K562 (cell line): ENCODE measurements around the gene ZSCAN12. TPM values are rescaled to one million over a fixed set of nuclear protein-coding genes. Genes with fewer than 3 reads are reported as not detected.

Experiments used
- ARHGAP35 ChIP-seq: fragments of 450-650 bp; IDR thresholded peaks from 2 replicates; pipeline ENCODE4 v1.6.1; 2018; ENCODE audit not compliant: partially characterized antibody
- CCAR2 ChIP-seq: fragments of 200-400 bp; formaldehyde crosslinking; IDR thresholded peaks from 2 replicates; pipeline ENCODE4 v1.6.1; 2017; ENCODE audit warnings: mild to moderate bottlenecking, low read depth, low read length
- CUX1 ChIP-seq: fragments of 200-800 bp; sonication (Bioruptor generic); IDR thresholded peaks from 2 replicates; pipeline ENCODE4 v1.6.1; 2016; ENCODE audit warnings: missing genetic modification characterization, missing compliant biosample characterization
- KAT7 ChIP-seq: sonication (generic); formaldehyde crosslinking; IDR thresholded peaks from 2 replicates; pipeline ENCODE4 v1.8.0; 2022; ENCODE audit warnings: missing genetic modification reagents, mild to moderate bottlenecking, borderline replicate concordance
- KAT8 ChIP-seq: fragments of 450-650 bp; IDR thresholded peaks from 2 replicates; pipeline ENCODE4 v1.6.1; 2016; ENCODE audit warnings: low read depth, mild to moderate bottlenecking
- MAFF ChIP-seq: IDR thresholded peaks from 2 replicates; pipeline ENCODE4 v1.6.1; 2012; ENCODE audit warnings: low read length, improper control_type of control experiment
- SRSF1 ChIP-seq: fragments of 200-400 bp; formaldehyde crosslinking; IDR thresholded peaks from 2 replicates; pipeline ENCODE4 v1.6.1; 2017; ENCODE audit warnings: mild to moderate bottlenecking, low read depth, low read length, moderate library complexity
- TBL1XR1 ChIP-seq, 2 experiments: IDR thresholded peaks; 2 replicates each; pipeline ENCODE4 v1.6.1; 2012; ENCODE audit warnings: improper control_type of control experiment in 2 of 2, low read length in 2 of 2, mild to moderate bottlenecking in 1 of 2
- ZBTB12 ChIP-seq: fragments of 250-450 bp; sonication (Bioruptor Pico); IDR thresholded peaks from 2 replicates; pipeline ENCODE4 v1.4.0; 2020
- ZNF217 ChIP-seq: sonication (generic); formaldehyde crosslinking; IDR thresholded peaks from 2 replicates; pipeline ENCODE4 v1.8.0; 2022; ENCODE audit warnings: mild to moderate bottlenecking, missing genetic modification reagents
- ZNF76 ChIP-seq: fragments of 250-450 bp; sonication (Bioruptor Pico); IDR thresholded peaks from 2 replicates; pipeline ENCODE4 v1.4.0; 2020; ENCODE audit warnings: mild to moderate bottlenecking, moderate library complexity, borderline replicate concordance
- ZNF766 ChIP-seq: fragments of 200-800 bp; sonication (Bioruptor generic); conservative IDR thresholded peaks from 2 replicates; pipeline ENCODE4 v1.6.1; 2016; ENCODE audit warnings: missing genetic modification characterization, missing compliant biosample characterization
- polyA plus RNA-seq, 8 experiments: library from polyadenylated mRNA; depleted of rRNA in 4 of 8; stranded (reverse) in 5 of 8; unstranded in 3 of 8; fragments of >200 nt; fragmentation: Nextera tagmentation in 2 of 8; fragmentation: Illumina TruSeq in 1 of 8; extraction: Ambion mirVana in 2 of 8; extraction: Trizol in 1 of 8; gene quantifications; 2 replicates each; pipeline versions ENCODE4 v1.2.1 to v1.2.3, GENCODE V29; 2011 to 2014; ENCODE audit warnings: inconsistent platforms in 1 of 8, missing spikeins in 1 of 8
- total RNA-seq, 7 experiments: library from RNA; depleted of rRNA in 6 of 7; stranded (reverse); fragments of >200 nt in 6 of 7; fragmentation: Illumina TruSeq in 2 of 7; extraction: Trizol in 2 of 7; gene quantifications; 2 replicates each; pipeline versions ENCODE4 v1.2.1 to v1.2.3, GENCODE V29; 2011 to 2021; ENCODE audit warnings: low replicate concordance in 1 of 7
- TF ChIP-seq, protein P1 (sequence below): fragments of 450-650 bp; conservative IDR thresholded peaks from 2 replicates; pipeline ENCODE4 v1.6.1; 2016; ENCODE audit warnings: missing genetic modification characterization, low read depth, mild to moderate bottlenecking, control low read depth, missing compliant biosample characterization
- TF ChIP-seq, protein P2 (sequence below): sonication (generic); formaldehyde crosslinking; IDR thresholded peaks from 2 replicates; pipeline ENCODE4 v1.8.1; 2022; ENCODE audit warnings: missing genetic modification reagents
- TF ChIP-seq, protein P3 (sequence below): fragments of 250-450 bp; sonication (Bioruptor Pico); IDR thresholded peaks from 2 replicates; pipeline ENCODE4 v1.8.0; 2022; ENCODE audit warnings: inconsistent platforms, mild to moderate bottlenecking, moderate library complexity, borderline replicate concordance

Gene ZSCAN12
- total and polyA plus RNA-seq, 9 of the 15 experiments (the other 6 are each of a cell fraction or from before 2014, with no cell fraction given) = 2.5 to 19.6 (median 12.5) TPM

DNA sequence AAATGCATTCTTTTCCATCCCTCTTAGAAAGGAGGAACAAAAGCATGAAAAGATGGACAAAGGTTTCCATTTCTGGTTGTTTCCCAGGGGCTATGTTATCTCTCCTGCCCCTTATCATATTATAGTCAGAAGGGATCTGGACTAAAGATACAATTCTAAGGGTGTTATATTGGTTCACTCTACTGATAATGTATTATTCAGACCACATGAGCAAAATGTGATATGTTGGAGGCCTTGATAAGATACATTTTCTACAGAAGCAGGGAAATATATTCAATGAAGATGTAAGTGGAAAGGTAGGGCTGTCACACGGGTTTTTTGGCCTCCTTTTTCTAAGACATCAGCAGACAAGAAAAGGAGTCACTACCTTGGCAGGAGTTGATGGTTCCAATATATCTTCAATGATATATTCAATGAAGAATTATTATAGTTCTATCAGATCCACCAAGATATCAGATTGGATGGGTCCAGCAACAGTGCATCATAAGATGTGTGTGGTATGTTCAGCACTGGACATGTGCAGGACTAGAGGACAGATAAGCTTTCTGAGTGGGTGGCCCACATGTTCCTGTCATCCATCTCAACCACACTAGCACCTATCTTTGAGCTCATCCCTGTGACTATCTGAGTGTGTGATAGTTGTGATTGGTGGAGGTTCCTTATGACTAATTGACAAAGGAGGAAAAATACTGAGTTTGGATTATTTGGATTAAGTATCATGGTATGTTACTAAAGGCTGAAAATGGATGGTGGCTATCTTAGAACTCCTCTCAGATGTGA is 55.5 kb downstream of the ZSCAN12 start (continued):
- no peak for TF ChIP-seq ARHGAP35
- TF ChIP-seq, protein P1, sequence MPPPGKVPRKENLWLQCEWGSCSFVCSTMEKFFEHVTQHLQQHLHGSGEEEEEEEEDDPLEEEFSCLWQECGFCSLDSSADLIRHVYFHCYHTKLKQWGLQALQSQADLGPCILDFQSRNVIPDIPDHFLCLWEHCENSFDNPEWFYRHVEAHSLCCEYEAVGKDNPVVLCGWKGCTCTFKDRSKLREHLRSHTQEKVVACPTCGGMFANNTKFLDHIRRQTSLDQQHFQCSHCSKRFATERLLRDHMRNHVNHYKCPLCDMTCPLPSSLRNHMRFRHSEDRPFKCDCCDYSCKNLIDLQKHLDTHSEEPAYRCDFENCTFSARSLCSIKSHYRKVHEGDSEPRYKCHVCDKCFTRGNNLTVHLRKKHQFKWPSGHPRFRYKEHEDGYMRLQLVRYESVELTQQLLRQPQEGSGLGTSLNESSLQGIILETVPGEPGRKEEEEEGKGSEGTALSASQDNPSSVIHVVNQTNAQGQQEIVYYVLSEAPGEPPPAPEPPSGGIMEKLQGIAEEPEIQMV (tag) = no peak
- no peak for TF ChIP-seq ZNF76 (CRISPR knock-in tag)
- no peak for TF ChIP-seq CUX1 (CRISPR knock-in tag)
- TF ChIP-seq KAT8 = no peak
- no peak for TF ChIP-seq ZBTB12 (CRISPR knock-in tag)
- no peak for TF ChIP-seq CCAR2
- no peak for TF ChIP-seq MAFF
- TF ChIP-seq, protein P2, sequence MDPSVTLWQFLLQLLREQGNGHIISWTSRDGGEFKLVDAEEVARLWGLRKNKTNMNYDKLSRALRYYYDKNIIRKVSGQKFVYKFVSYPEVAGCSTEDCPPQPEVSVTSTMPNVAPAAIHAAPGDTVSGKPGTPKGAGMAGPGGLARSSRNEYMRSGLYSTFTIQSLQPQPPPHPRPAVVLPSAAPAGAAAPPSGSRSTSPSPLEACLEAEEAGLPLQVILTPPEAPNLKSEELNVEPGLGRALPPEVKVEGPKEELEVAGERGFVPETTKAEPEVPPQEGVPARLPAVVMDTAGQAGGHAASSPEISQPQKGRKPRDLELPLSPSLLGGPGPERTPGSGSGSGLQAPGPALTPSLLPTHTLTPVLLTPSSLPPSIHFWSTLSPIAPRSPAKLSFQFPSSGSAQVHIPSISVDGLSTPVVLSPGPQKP (CRISPR knock-in tag) = no peak
- no peak for TF ChIP-seq ZNF217 (CRISPR knock-in tag)
- TF ChIP-seq SRSF1 = no peak
- TF ChIP-seq, protein P3, sequence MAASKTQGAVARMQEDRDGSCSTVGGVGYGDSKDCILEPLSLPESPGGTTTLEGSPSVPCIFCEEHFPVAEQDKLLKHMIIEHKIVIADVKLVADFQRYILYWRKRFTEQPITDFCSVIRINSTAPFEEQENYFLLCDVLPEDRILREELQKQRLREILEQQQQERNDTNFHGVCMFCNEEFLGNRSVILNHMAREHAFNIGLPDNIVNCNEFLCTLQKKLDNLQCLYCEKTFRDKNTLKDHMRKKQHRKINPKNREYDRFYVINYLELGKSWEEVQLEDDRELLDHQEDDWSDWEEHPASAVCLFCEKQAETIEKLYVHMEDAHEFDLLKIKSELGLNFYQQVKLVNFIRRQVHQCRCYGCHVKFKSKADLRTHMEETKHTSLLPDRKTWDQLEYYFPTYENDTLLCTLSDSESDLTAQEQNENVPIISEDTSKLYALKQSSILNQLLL = no peak
- no peak for TF ChIP-seq KAT7
- no peak for TF ChIP-seq TBL1XR1 (IDR thresholded peaks at IDR 0.05; ENCODE audit: low read length in 2 of 2)
- no peak for TF ChIP-seq ZNF766
